Bone marrow (tissue), 2 donors: ENCODE results near the gene BMF.

ENCODE experiments used
- DNase-seq, 2 donors: peaks; one replicate each; lab custom pipeline; 2025; lab: John Stamatoyannopoulos, UW

Gene BMF

DNA sequence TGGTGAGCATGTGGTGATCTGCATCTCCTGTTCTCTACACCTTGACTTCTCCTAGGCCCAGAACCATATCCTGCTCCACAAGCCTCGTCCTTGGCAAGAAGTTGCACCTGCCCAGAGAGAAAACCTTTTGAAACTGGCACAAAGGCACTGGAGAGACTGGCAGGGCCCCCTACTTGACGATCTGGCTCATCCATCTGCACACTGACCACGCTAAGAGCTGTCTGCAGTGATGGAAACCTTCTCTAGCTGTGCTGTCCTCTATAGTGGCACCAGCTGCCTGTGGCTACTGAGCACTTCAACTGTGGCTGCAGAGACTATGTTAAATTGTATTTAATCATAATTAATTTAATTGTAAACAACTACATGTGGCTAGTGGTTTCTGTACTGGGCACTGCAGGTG is 43.5 kb downstream of the BMF start:
- DNase-seq, result no peak

DNA sequence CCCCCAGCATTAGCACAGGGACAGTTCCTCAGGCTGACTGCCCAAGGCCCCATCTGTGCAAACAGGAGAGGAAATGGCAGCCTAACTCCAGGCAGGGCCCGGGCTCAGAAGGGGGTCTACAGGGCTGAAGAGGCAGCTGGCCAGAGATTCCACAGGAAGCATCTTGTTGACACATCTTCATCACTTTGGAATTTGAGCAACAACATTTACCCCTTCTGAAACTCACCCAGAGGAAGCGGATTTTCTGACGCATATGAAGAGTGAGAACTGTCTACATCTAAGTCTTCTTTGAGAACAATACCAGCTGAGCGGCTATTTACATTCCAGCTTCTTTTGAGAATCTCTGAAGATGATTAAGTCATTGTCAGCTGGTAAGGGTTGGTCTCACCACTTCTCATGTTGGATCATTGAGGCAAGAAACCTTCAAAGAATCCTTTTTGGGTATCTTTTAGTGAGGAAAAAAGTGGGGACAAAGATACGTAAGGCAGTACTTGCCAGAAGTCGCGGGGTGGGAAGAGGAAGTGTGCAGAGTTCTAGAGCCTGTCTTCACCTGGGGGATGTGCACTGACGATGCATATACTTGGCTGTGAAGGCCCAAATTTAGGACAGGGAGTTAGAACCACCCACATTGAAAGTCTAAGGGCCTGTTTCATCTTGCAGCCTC is 44.3 kb downstream of the BMF start:
- no peak for DNase-seq

DNA sequence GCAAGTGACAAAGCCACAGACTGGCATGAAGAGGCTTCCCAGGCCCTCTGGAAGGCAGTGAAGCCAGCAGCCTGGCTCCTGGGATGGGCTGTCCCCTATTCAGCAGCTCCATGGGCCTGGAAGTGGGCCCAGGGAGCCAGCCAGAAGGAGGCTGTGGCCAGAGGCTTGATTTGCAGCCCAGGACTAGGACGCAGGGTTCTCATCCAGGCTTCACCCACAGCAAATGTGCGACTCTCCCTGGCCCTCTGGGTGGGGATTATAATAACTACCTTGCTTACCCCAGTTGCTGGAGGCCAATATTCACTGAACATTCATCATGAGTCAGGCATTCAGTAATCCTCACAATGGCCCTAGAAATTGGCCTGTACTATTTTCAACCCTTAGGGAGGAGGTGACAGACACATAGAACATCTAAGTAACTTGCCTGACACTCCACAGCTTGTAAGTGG is 45.1 kb downstream of the BMF start:
- no peak for DNase-seq

DNA sequence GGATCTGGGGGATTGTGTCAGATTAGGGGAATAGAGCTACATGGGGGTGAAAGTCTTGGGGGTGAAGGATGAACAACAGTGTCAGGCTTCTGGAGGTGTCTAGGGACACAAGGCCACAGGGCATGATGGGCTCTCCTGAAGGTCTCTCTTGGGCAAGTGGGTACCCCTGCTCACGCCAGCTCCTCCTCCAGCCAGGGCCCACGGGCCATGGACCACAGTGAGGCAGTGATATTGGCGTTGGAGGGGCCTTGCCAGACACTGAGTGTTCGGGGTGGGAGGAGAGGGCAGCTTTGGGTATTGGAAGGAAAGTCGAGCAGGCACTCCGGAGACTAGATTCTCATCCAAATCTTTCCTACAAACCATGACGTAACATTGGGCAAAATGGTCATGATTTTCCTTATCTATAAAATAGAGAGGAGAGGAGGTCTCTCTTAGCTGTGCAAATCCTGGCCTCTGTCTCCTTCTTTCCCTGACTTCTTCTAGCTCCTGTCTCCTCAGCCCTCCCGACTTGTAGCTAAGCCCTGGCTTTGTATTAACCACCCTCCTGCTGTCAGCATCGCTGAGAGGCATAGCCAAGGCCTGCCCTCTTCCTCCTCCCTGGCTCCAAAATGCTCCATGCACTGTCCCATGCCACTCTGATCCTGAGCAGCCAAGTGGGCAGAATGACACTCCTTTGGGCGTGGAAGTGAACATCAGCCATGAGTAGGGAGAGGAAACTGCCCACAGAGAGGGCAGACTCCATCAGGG is 45.7 kb downstream of the BMF start:
- DNase-seq, result no peak

DNA sequence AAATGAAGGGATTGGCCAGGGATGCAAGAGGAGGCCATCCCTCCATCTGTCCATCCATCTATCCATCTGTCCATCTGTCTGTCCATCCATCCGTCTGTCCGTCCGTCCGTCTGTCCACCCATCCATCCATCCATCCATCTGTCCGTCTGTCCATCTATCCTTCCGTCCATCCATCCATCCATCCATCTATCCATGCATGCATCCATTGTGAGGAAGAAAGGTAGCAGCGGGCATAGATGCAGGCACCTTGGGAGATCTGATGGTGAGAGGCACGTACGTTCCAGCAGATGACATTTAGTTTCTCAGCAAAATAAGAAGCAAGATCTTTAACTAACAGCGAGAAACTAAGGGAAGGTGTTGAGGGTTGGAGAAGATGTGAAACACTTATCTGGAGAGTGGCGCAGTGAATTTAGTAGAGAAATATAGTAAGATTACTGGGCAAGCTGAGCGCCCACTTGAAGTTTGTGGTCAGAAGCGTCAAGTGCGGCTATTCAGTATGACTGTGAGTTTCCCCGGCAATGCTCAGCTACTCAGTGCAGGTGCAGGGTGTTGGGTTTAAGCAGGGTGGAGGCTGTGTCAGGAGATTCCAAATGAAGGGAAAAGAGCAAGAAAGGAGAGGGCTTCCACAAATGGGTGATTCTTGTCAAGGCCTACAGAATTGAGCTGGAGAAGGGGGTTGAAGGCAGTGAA is 47.3 kb downstream of the BMF start:
- DNase-seq, result no peak

DNA sequence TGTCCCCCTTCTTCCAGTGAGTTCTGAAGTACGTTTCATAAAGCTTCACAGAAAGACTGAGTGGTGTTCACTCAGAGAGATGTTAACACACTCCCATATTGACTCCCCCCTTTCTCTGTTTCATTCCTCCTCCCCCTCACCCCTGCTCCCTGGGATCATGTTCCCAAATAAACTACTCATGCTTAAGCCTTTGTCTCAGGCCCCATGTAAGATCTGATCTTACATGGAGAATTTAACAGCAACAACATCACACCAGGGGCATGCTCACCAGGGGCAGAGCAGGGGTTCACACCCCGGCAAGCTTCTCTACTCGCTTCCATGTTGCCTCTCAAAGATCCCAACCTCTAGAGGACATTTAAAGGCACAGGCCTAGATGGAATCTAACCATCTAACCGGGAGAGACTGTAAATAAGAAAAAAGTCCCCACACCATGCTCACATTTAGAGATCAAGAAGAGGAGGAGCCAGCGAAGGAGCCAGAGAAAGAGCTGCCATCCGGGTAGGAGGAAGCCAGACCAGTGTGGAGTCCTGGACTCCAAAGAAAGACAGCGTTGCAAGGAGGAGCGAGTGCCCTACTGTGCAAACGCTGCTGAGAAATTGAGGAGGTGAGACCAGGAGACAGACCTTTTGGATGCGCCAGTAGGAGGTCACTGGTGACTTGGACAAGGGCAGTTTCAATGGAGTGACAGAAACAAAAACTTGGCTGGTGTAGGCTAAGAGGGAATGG is 48.3 kb downstream of the BMF start:
- DNase-seq, result no peak

DNA sequence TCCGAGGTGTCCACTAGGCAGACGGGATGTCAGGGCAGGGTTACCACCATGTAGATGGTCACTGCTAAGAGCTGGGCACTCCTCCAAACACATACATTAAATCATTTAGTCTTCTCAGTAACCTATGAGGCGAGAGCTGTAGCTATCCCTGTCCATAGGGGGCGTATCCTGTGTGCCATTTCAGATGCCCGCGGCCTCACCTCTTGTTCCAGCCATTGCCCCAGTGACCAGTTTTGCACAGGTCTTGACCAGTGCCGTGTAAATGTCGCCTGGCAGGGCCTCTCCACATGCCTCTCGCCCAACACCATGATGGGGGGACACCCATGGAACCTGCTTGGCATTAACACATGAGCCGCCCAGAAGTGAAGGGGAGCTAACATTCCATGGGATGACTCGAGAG is 48.9 kb downstream of the BMF start:
- DNase-seq, result no peak

DNA sequence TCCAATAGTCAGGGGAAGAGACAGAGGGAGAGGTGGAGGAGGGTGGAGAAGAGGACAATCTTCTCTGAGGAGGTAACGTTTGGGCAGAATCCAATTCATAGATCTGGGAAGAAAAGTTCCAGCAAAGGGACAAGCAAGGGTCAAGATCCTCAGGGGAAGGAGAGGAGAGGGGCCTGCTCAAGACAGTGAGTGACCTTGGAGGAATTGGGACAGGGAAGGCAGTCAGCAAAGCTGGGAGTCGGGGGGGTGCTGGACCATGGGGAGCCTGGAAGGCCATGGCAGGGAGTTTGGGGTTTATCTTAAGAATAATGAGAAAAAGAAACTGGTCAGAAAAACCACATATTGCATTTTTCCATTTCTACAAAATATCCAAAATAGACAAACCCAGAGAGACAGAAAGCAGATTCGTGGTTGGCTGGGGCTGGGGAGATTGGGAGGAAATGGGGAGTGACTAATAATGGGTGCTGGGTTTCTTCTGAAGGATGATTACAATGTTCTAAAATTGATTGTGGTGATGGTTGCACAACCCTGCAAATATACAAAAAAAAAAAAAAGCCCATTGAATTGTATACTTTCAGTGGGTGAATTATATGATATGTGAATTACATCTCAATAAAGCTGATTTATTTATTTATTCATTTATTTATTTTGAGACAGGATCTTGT is 50.1 kb downstream of the BMF start:
- peak in 1 of 2 donors; percentile 65 for DNase-seq

DNA sequence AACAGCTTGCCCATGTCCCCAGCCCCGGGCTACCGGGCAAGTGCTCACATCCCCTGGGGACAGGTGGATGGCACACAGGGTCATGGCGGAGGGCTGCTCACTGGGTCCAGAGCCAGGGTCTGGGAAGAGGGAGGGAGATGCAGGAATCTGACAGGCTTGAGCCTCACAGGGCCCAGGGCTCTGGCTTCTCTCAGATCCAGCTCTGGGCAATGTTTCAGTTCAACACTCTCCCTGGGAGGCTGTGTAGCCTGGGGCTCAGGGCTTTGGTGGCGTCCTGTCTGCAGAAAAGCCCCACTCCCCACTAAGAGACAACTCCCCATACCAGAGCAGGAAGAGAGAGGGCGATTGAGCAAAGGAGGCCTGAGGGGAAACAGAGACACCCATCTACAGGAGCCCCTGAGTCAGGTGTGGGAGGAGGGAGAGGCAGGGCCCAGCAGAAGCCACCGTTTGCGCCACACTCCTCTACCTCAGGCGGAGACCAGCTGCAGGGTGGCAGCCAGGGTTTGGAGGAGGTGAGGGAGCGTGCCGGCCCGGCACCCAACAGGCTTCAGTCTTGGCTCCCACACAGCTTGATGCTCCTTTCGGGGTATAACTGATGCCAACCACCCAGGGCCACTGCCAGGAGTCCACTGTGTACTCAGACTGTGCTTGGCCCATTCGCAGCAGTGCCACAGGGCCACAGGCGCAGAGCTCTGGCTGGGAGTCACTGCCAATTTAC is 52.9 kb downstream of the BMF start:
- DNase-seq, result no peak

DNA sequence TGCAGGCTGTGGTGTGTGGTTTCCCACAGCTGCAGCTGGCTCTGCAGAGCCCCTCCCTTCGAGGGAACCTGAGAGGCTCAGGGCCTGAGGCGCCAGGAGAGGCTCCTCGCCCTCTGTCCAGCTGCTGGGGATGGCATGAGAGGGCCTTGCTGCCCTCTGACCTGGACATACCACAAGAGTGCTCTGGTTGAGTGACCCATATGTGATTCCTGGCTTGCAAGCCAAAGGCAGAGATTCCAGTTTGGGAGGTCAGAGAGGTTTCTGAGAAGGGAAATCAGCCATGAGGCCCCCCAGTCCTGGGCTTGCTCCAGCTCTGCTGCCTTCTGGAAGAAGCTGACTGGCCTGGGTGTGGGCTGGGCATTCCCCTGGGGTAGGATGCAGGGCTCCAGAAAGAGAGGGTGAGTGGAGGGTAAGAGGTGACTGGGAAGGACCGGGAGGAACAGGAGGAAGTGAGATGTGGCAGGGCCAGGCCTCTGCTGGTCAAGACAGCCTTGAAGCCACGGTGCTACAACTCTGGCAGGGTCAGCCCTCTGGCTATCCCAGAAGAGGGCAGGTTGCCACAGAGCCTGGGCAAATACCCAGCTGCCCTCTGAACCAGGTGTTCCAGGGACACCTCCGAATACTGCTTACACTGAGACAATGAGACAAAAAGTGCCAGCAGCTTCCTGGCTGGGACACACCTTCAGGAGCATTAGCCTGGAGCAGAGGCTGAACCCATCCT is 53.7 kb downstream of the BMF start:
- DNase-seq, result no peak

DNA sequence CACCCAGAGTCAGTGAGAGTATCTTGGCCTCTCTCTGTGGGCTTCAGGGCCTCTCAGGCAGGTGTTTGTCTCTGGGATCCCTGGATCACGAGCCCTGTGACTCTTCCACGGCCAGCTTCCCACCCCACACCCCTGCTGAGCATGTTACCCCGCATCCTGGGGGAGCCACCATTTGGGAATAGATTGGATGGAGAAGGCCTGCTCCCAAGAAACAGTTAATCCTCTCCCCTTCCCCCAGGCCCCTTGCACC is 54.1 kb downstream of the BMF start:
- no peak for DNase-seq

DNA sequence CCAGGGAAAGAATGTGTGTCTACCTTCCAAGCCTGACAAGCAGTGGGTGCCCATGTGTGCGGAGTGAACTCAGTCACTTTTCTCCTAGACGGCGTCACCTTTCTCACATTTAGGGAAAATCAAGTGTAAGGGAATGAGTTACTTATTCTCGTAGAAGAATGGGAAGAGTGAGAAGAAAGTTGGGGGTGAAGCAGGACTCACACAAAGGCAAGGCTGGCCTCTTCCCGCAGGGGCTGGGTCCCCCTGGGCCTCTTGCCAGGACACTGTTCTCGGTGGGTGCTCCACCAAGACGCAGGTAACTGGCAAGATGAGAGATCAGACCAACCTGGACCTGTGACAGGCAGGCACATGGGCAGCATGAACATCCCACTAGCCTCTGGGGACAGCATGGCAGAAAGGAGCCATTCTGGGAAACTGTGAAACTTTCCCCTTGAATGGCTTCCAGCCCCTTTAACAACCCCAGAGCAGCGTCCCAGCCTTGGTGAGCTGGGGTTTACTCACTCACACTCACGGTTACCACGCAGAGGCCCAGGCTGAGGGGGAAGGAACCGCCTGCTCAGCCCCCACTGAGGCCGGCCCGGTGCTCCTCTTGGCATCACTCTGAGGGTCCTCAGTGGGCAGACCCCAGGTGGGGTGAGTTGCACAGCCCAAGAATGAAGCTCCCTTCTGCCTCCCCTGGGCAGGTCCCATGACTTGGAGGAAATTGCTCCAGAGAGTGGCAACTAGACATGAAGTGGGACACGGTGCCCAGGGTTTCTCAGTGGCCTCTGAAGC is 54.7 kb downstream of the BMF start:
- DNase-seq, result no peak

DNA sequence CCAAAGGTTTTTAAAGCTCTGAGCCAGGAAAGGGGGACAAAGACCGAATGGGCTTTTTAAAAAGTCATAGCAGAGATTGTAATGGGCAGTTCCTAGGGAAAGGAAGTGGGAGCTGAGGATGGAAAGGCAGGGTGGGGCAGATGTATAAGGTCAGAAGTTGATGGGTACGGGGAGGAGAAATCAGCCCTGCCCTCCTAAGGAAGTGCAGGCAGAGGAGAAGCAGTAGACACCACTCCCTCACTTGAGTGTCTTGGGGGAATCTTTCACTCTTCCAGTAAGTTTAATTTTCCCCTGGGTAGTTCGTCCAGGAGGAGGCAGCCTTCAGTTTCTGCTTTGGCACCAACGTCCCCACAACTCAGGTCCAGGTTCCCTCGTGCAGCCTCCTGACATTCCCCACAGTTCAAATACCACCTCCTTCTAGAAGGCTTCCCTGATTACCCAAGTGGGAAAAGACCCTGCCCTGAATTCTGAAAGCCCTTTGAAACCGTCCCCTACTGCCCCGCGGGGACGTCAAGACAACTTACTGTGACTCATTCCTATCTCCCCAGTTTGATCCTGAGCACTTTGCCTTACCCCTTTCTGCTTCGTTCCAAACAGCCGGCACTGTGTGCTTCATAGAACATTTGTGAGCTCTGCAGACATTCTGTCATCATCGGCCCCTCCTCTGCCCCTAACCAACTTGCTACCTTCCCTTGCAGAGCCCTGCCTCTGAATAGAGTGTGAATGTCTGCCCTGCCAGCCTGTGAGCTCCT is 55.4 kb downstream of the BMF start:
- no peak for DNase-seq

DNA sequence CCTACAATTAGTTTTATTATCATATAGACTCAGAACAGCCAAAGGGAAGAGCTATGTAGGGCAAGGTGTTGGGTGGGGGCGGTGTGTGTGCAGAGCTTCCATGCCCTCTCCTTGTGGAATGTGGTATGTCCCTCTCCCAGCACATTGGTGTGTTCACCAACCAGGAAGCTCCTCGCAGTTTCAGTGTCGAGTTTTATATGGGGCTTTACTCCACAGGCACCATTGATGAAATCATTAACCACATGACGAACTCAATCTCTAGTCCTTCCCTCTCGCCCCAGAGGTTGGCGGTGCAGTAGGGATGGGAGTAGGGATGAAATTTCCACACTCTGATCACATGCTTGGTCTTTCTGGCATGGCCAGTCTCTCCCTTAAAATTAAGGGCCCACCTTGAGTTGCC is 56.1 kb downstream of the BMF start:
- DNase-seq, result no peak

DNA sequence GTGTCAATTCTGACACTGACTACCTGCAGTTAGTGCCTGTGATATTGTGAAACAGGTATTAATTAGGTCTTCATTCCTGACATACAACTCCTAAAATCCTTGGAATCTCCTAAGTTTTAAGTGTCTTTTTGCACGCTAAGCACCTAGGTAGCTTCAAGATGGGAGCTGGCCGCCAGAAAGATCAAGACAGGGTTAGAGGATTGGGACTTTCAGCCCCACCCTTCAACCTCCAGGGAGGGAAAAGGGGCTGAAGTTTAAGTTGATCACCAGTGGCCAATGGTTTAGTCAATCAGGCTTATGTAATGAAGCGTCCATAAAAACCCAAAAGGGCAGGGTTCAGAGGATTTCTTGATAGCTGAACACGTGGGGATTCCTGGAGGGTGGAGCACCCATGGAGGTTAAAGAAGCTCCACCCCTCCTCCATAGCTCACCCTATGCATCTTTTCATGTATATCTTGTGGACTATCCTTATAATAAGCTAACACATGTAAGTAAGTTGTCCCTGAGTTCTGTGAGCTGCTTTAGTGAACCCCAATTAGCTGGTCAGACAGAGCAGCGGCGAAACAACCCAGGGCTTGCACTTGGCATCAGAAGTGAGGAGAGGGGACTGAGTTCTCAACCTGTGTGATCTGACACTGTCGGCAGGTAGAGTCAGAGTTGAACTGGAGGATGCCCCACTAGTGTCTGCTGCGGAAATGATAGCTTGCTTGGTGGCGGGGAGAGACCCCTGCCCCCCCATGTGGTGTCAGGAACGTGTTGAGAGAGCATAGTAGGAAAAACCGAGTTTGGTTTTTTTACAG is 56.9 kb downstream of the BMF start:
- no peak for DNase-seq

DNA sequence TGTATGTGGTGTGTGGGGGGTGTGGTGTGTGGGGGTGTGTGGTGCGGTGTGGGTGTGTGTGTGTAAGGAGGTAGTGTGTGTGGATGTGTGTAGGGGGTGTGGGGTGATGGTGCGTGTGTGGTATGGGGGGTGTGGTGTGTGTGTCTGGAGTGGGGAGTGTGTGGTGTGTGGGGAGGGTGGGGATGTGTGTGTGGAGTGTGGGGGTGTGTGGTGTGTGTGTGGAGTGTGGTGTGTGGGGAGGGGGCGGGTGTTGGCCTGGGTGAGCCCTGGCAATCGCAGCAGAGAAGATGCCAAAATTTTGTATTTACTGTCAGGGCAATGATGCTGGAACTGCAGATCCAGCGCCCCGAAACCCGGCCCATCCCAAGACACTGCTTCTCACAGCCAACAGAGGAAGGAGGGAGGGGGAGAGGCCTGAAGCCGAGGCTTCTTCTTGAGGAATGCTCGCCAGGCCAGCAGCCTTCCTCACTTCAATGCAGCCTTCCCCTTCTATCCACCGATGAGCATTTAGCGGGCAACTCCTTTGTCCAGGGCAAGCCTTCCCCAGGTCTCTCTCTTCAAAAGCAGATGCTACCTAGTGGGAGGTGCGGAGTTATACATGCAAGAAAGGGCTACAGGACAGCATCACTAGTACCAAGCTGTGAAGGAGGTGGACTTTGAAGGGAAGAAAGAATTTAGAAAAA is 57.8 kb downstream of the BMF start:
- no peak for DNase-seq

DNA sequence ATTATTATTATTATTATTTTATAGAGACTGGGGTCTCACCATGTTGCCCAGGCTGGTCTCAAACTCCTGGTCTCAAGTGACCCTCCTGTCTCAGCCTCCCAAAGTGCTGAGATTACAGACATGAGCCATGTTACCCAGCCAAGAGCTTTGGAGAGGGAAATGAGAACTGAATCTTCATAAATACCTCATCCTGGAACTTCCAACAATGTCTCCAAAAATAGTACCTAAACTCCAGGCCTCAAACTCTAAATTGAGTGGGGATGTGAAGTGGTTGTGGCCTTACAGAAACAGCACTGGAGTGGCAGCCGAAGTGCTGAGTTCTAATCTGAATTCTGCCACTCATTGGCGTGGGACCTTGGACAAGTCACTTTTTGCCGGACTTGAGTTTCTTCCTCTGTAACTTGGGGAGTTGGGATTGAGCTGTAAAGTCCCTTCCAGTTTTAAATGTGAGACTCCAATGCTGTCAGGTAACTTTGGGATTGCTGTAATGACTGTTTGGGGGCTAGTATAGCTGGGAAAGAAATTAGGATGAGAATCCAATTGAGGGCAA is 59.7 kb downstream of the BMF start:
- DNase-seq, result no peak
